ENCODE results near the gene THAP2.
"Not testable (repeated sequence)": the region's sequence is repeated elsewhere in the genome, so short reads cannot be mapped to it uniquely, and the experiment has no call there.

Gene THAP2

GRCh38 chr12:71682466-71682865, 18.4 kb downstream of the THAP2 start:
- DNase-seq (ENCODE audit: insufficient read length, low spot score): no peak
- FAIRE-seq: no peak
- TF ChIP-seq PAX5 (IDR thresholded peaks at IDR 0.05; ENCODE audit: insufficient read depth, low read length, severe bottlenecking) (no peak), TAF1 (IDR thresholded peaks at IDR 0.05; ENCODE audit: low read depth, low read length) (no peak), POU2F2 (IDR thresholded peaks at IDR 0.05; ENCODE audit: low read depth, low read length) (no peak), POLR2A (IDR thresholded peaks at IDR 0.05; ENCODE audit: low read depth, low read length) (no peak), POLR2AphosphoS5 (IDR thresholded peaks at IDR 0.05; ENCODE audit: low read depth, low read length) (no peak), SPI1 (IDR thresholded peaks at IDR 0.05; ENCODE audit: low read depth, low read length) (no peak)

DNA sequence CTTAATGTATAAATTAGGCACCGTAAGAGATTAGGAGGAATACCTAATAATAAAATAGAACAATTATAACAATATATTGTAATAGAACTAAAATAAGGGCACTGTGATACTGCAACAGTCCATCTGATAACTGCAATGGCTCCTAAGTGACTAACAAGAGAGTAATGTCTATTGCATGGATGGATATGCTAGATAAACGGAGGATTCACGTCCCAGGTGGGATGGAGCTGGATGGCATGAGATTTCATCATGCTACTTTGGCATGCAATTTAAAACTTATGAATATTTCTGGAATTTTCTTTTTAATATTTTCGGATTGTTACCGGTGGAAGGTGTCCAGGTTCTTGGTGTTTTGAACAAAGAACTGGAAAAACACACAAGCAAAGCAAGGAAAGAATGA, 19.5 kb downstream of the THAP2 start:
- DNase-seq (ENCODE audit: insufficient read length, low spot score) (no peak), FAIRE-seq (no peak)
- TF ChIP-seq SPI1 (IDR thresholded peaks at IDR 0.05; ENCODE audit: low read depth, low read length) (no peak), PAX5 (IDR thresholded peaks at IDR 0.05; ENCODE audit: insufficient read depth, low read length, severe bottlenecking) (no peak), TAF1 (IDR thresholded peaks at IDR 0.05; ENCODE audit: low read depth, low read length) (no peak), POU2F2 (IDR thresholded peaks at IDR 0.05; ENCODE audit: low read depth, low read length) (no peak), POLR2A (IDR thresholded peaks at IDR 0.05; ENCODE audit: low read depth, low read length) (no peak), POLR2AphosphoS5 (IDR thresholded peaks at IDR 0.05; ENCODE audit: low read depth, low read length) (no peak)

- FAIRE-seq (no peak), DNase-seq (ENCODE audit: insufficient read length, low spot score) (no peak)
- TF ChIP-seq TAF1 (IDR thresholded peaks at IDR 0.05; ENCODE audit: low read depth, low read length): no peak
- TF ChIP-seq POLR2AphosphoS5 (IDR thresholded peaks at IDR 0.05; ENCODE audit: low read depth, low read length): no peak
- TF ChIP-seq PAX5 (IDR thresholded peaks at IDR 0.05; ENCODE audit: insufficient read depth, low read length, severe bottlenecking): no peak
- TF ChIP-seq POLR2A (IDR thresholded peaks at IDR 0.05; ENCODE audit: low read depth, low read length): no peak
- TF ChIP-seq SPI1 (IDR thresholded peaks at IDR 0.05; ENCODE audit: low read depth, low read length): no peak
- no peak for TF ChIP-seq POU2F2 (IDR thresholded peaks at IDR 0.05; ENCODE audit: low read depth, low read length)
Measured at GRCh38 chr12:71684081-71684480, 20.0 kb downstream of the THAP2 start.

DNA sequence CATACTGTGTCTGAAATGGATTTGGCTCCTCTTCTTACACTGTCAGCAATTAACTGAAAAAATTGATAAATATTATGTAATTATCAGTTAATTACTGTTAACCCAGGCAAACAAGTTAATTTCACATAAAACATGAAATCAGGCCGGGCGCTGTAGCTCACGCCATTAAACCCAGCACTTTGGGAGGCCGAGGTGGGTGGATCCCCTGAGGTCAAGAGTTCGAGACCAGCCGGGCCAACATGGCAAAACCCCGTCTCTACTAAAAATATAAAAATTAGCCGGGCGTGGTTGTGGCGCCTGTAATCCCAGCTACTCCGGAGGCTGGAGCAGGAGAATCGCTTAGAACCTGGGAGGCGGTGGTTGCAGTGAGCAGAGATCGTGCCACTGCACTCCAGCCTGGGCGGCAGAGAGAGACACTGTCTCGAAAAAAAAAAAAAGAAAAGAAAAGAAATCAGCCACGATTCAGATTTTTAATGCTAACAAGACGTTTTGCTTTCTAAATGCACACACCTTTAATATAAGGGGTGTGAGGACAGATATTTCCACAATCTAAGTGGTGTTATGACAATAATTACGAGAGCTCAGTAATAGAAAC, 21.3 kb downstream of the THAP2 start:
- DNase-seq (ENCODE audit: insufficient read length, low spot score) (no peak), FAIRE-seq (no peak)
- TF ChIP-seq POLR2A (IDR thresholded peaks at IDR 0.05; ENCODE audit: low read depth, low read length) (no peak), POLR2AphosphoS5 (IDR thresholded peaks at IDR 0.05; ENCODE audit: low read depth, low read length) (no peak), PAX5 (IDR thresholded peaks at IDR 0.05; ENCODE audit: insufficient read depth, low read length, severe bottlenecking) (no peak), SPI1 (IDR thresholded peaks at IDR 0.05; ENCODE audit: low read depth, low read length) (no peak), POU2F2 (IDR thresholded peaks at IDR 0.05; ENCODE audit: low read depth, low read length) (no peak)

GRCh38 chr12:71685914-71686657, 22.0 kb downstream of the THAP2 start, which contains the start of gene TMEM19:
Gene TMEM19, plus strand, starts transcription at chr12:71686082. Its CDS starts 599 bp downstream, at chr12:71686681.
- DNase-seq (ENCODE audit: insufficient read length, low spot score) (peak; percentile 65), FAIRE-seq (peak; percentile 97)
- TF ChIP-seq POLR2AphosphoS5 (IDR thresholded peaks at IDR 0.05; ENCODE audit: low read depth, low read length) (peak; percentile 70; the same call in 1 of the 2 replicates), TAF1 (IDR thresholded peaks at IDR 0.05; ENCODE audit: low read depth, low read length) (no peak), POU2F2 (IDR thresholded peaks at IDR 0.05; ENCODE audit: low read depth, low read length) (peak; percentile 41; the same call in 1 of the 2 replicates), PAX5 (IDR thresholded peaks at IDR 0.05; ENCODE audit: insufficient read depth, low read length, severe bottlenecking) (peak; percentile 25), SPI1 (IDR thresholded peaks at IDR 0.05; ENCODE audit: low read depth, low read length) (no peak), POLR2A (IDR thresholded peaks at IDR 0.05; ENCODE audit: low read depth, low read length) (0 out of 2 replicates have a peak, but pooled peaks have one; percentile 15)

DNA sequence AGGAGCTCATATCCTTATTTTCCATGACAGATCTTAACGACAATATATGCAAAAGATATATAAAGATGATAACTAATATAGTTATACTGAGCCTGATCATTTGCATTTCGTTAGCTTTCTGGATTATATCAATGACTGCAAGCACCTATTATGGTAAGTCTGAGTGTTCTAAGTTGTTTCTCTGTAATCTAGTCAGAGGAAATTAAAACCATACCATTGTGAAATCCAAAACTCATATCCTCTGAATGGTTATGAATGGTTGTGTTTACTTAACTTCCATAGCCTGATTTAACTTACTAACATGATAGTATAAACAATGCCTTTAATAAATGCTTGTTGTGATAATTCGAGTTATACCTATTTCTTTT, 22.5 kb downstream of the THAP2 start:
- FAIRE-seq (peak; percentile 35), DNase-seq (ENCODE audit: insufficient read length, low spot score) (no peak)
- no peak for TF ChIP-seq TAF1 (IDR thresholded peaks at IDR 0.05; ENCODE audit: low read depth, low read length)
- TF ChIP-seq POLR2A (IDR thresholded peaks at IDR 0.05; ENCODE audit: low read depth, low read length): no peak
- no peak for TF ChIP-seq POLR2AphosphoS5 (IDR thresholded peaks at IDR 0.05; ENCODE audit: low read depth, low read length)
- TF ChIP-seq POU2F2 (IDR thresholded peaks at IDR 0.05; ENCODE audit: low read depth, low read length): no peak
- TF ChIP-seq PAX5 (IDR thresholded peaks at IDR 0.05; ENCODE audit: insufficient read depth, low read length, severe bottlenecking): no peak
- TF ChIP-seq SPI1 (IDR thresholded peaks at IDR 0.05; ENCODE audit: low read depth, low read length): no peak

DNA sequence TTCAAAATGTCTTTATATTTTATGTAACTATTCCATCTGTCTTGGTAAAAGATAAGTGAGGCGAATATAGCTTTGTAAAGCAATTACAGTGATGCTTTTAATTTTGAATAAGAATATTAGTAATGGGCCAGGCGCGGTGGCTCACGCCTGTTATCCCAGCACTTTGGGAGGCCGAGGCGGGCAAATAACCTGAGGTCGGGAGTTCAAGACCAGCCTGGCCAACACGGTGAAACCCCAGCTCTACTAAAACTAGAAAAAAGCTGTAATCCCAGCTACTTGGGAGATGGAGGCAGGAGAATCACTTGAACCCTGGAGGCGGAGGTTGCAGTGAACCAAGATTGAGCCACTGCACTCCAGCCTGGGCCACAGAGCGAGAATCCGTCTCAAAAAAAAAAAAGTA, 23.1 kb downstream of the THAP2 start:
- FAIRE-seq; DNase-seq (ENCODE audit: insufficient read length, low spot score): not testable (repeated sequence)

- no peak for DNase-seq (ENCODE audit: insufficient read length, low spot score)
- no peak for TF ChIP-seq POU2F2 (IDR thresholded peaks at IDR 0.05; ENCODE audit: low read depth, low read length)
- no peak for TF ChIP-seq POLR2AphosphoS5 (IDR thresholded peaks at IDR 0.05; ENCODE audit: low read depth, low read length)
- FAIRE-seq: peak; percentile 51
Measured at GRCh38 chr12:71688961-71689570, 25.0 kb downstream of the THAP2 start.

DNA sequence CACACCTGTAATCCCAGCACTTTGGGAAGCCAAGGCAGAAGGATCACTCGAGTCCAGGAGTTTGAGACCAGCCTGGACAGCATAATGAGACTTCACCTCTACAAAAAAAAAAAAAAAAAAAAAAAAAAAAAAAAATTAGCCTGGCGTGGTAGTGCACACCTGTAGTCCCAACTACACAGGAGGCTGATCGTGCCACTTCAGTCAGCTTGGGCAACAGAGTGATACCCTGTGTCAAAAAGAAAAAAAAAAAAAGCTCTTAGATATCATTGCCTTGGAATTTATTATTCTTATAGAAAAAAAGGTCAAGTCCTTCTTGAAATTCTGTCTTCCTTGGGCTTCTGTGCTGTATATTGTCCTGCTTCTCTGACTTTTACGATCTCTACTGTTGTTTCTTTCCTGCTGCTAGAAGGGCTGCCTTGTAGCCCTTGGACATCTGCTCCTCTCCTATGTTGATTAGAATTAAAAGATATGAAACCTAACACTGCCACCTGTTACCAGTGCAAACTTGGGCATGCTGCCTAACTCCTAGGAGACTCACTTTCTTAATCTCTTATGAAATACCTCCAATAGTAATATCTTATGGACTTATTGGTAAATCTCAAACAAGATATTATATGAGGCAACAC, 27.5 kb downstream of the THAP2 start:
- FAIRE-seq (no peak), DNase-seq (ENCODE audit: insufficient read length, low spot score) (no peak)
- TF ChIP-seq POU2F2 (IDR thresholded peaks at IDR 0.05; ENCODE audit: low read depth, low read length) (no peak), POLR2A (IDR thresholded peaks at IDR 0.05; ENCODE audit: low read depth, low read length) (no peak), TAF1 (IDR thresholded peaks at IDR 0.05; ENCODE audit: low read depth, low read length) (no peak)

All from GM12891 (cell line).